Measurements from ENCODE around the gene KRT6B. TPM values are rescaled to one million over a fixed set of nuclear protein-coding genes. Genes with fewer than 3 reads are reported as not detected.

KRT6B gene
- total and polyA plus RNA-seq, 9 donors = 0.11 TPM; not detected in 8

DNA sequence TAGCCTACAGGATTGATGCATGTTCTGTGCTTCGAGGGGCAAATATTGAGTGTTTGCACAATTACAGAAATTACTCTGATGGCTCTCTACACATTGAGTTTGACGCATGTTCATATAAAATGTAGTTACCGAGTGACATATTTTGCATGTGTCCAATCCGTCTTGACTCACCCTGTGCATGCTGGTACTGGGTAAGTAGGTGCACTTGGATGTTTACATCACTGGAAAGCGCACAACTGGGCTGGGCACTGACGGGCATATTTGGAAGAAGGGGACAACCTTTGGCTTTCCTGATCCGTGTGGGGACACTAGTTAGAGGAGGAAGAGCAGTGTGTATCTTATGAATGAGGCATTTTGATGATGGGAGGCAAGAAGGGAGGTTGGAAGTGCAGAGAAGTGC, 46.0 kb upstream of the KRT6B start:
- Histone ChIP-seq H3K27me3 (no peaks in the 10 kb centered on the region), H3K4me3 (no peak overlapping the region), H3K4me1 (ENCODE audit: insufficient read depth) (no peaks in the 10 kb centered on the region), H3K36me3 (no peaks in the 10 kb centered on the region), H3K27ac (no peak overlapping the region), H3K9me3 (no peaks in the 10 kb centered on the region)
- WGBS, 3 donors = 85 to 93% (median 88%) methylated on average over 7 of the region's 7 CpGs
- TF ChIP-seq POLR2A (IDR thresholded peaks at IDR 0.05) (no peak), EP300 (IDR thresholded peaks at IDR 0.05) (no peak)
- TF ChIP-seq, protein P1, sequence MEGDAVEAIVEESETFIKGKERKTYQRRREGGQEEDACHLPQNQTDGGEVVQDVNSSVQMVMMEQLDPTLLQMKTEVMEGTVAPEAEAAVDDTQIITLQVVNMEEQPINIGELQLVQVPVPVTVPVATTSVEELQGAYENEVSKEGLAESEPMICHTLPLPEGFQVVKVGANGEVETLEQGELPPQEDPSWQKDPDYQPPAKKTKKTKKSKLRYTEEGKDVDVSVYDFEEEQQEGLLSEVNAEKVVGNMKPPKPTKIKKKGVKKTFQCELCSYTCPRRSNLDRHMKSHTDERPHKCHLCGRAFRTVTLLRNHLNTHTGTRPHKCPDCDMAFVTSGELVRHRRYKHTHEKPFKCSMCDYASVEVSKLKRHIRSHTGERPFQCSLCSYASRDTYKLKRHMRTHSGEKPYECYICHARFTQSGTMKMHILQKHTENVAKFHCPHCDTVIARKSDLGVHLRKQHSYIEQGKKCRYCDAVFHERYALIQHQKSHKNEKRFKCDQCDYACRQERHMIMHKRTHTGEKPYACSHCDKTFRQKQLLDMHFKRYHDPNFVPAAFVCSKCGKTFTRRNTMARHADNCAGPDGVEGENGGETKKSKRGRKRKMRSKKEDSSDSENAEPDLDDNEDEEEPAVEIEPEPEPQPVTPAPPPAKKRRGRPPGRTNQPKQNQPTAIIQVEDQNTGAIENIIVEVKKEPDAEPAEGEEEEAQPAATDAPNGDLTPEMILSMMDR (IDR thresholded peaks at IDR 0.05) = no peak
- DNase-seq = no peak
- intact Hi-C loops (cut with DNase I) = no loop called here

DNA sequence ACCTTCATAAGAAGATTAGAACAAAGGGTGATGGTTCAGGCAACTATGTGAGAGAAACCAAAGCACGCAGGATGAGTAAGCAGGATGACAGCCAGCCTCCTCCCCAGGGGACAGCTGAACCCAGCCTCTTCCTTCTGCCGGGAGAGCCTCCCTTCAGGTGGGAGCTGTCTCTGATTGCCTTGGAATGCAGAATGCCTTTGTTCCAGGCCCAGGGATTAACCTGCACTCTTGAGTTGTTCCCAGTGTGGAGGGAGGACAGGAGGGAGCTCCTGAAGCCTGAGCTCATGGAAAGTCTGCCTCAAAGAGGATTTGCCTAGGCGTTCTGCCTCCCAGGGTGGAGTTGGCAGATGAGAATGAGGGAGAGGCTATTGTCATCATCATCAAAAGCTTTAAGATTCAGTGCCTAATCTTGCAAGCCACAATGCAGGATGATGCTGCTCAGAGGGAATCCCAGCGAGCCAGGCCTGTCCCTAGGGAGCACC, 44.7 kb upstream of the KRT6B start:
- intact Hi-C loops (cut with DNase I) = no loop called here
- Histone ChIP-seq H3K4me3 (no peak overlapping the region), H3K27ac (no peak overlapping the region), H3K27me3 (no peaks in the 10 kb centered on the region), H3K36me3 (no peaks in the 10 kb centered on the region), H3K9me3 (no peaks in the 10 kb centered on the region), H3K4me1 (ENCODE audit: insufficient read depth) (no peaks in the 10 kb centered on the region)
- 23 to 32% (median 29%) methylated on average over 4 of the region's 4 CpGs for WGBS, 3 donors
- TF ChIP-seq, protein P1 (IDR thresholded peaks at IDR 0.05) = no peak
- TF ChIP-seq POLR2A (IDR thresholded peaks at IDR 0.05) (no peak), EP300 (IDR thresholded peaks at IDR 0.05) (no peak)
- DNase-seq = no peak

DNA sequence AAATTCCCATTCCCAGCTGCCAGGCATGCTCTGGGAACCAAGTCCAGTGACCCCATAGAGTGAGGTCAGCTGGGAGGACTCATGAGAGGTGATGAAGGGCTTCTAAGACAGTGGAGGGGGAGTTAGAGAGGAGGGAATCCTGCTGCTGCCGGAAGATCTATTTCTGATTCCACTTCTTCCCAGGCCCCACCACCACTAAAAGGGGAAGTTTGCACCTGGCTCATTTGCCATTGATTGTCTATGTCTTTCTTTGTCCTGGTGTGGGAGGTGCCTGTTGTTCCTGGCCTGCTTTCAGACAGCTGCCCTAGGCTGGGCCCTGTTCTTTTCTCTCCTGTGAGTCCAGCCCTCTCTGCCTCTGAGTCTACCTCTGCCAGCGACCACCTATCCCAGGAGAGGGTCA, 44.1 kb upstream of the KRT6B start:
- no peak for DNase-seq
- WGBS, 3 donors = 46 to 69% (median 58%) methylated on average over 2 of the region's 2 CpGs
- intact Hi-C loops (cut with DNase I) = no loop called here
- Histone ChIP-seq H3K27ac (no peak overlapping the region), H3K27me3 (no peaks in the 10 kb centered on the region), H3K4me3 (no peak overlapping the region), H3K36me3 (no peaks in the 10 kb centered on the region), H3K4me1 (ENCODE audit: insufficient read depth) (no peaks in the 10 kb centered on the region), H3K9me3 (no peaks in the 10 kb centered on the region)
- TF ChIP-seq EP300 (IDR thresholded peaks at IDR 0.05) (no peak), POLR2A (IDR thresholded peaks at IDR 0.05) (no peak)
- TF ChIP-seq, protein P1 (IDR thresholded peaks at IDR 0.05) = no peak

DNA sequence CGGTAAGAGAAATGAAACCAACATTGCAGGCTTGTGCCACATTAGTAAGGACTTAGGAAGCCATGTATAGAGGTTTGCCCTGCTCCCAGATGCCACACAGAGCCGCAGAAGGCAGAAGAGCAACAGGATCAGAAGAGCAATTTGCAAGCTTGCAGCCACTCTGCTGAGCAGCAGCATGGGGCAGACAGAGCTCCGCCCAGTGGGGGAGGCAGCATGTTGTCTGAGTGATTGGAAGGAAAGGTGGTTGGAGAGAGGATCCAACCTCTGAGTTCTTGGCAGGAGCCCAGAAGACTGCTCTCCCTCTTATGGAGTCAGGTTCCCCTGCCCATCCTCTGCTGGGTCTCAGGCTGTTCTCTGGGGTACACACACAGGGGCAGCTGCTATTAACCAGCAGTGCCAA, 43.4 kb upstream of the KRT6B start:
- H3K4me1 ChIP-seq (ENCODE audit: insufficient read depth) = no peaks in the 10 kb centered on the region
- no peaks in the 10 kb centered on the region for H3K36me3 ChIP-seq
- no peaks in the 10 kb centered on the region for H3K27me3 ChIP-seq
- TF ChIP-seq EP300 (IDR thresholded peaks at IDR 0.05) (no peak), POLR2A (IDR thresholded peaks at IDR 0.05) (no peak)
- TF ChIP-seq, protein P1 (IDR thresholded peaks at IDR 0.05) = no peak
- 28 to 36% (median 33%) methylated on average over 3 of the region's 3 CpGs for WGBS, 3 donors
- H3K9me3 ChIP-seq = no peaks in the 10 kb centered on the region
- intact Hi-C loops (cut with DNase I) = no loop called here
- no peak overlapping the region for H3K4me3 ChIP-seq
- DNase-seq = no peak
- H3K27ac ChIP-seq = no peak overlapping the region

All from ovary (tissue), 9 donors.